ENCODE results near the gene CRYBB1. TPM values are rescaled to one million over a fixed set of nuclear protein-coding genes. Genes with fewer than 3 reads are reported as not detected.

Gene CRYBB1
- total RNA-seq, 1 experiment from 2014 or later = not detected

DNA sequence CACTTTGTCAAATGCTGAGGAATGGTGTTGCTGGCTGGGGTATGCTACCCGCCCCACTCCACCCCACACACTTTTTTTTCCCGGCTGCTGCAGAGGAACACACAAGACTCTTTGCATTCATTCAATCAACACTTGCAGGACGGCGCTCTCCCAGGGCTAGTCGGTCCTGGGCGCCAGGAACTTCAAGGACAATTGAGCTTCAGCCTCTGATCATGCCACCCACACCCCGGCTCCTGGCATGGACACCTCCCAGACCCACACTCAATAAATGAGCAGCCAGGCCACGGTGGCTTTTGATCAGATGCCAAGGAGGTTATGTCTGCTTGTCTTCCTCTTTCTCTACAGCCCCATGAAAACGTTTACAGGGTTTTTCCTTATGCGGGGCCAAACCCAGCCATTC lies 47.7 kb downstream of the CRYBB1 start:
- POLR2A ChIA-PET = no interaction called here
- Histone ChIP-seq H3K9me3 (ENCODE audit: control insufficient read depth, insufficient read depth, low read depth, low read length) (no peaks in the 10 kb centered on the region), H3K27me3 (ENCODE audit: control insufficient read depth, insufficient read depth, low read length) (no peaks in the 10 kb centered on the region), H3K36me3 (ENCODE audit: control insufficient read depth, insufficient read depth, low read length) (no peaks in the 10 kb centered on the region), H3K27ac (ENCODE audit: low read length) (no peak overlapping the region), H3K4me3 (ENCODE audit: low read depth in 2 of 2, low read length in 2 of 2) (no peak overlapping the region), H3K4me1 (ENCODE audit: control insufficient read depth, insufficient read depth, low read length) (no peaks in the 10 kb centered on the region; the same call in 1 of the 2 replicates)
- no TSS peak for BruUV-seq (replicated peaks)
- intact Hi-C loops (cut with micrococcal nuclease; ENCODE audit: unreplicated experiment) = no loop called here
- TF ChIP-seq TCF7L2 (IDR thresholded peaks at IDR 0.05; ENCODE audit: low read depth, low read length) = no peak
- TF ChIP-seq POLR2AphosphoS5 (IDR thresholded peaks at IDR 0.05; ENCODE audit: low read depth, low read length) = no peak
- TF ChIP-seq, protein P1, sequence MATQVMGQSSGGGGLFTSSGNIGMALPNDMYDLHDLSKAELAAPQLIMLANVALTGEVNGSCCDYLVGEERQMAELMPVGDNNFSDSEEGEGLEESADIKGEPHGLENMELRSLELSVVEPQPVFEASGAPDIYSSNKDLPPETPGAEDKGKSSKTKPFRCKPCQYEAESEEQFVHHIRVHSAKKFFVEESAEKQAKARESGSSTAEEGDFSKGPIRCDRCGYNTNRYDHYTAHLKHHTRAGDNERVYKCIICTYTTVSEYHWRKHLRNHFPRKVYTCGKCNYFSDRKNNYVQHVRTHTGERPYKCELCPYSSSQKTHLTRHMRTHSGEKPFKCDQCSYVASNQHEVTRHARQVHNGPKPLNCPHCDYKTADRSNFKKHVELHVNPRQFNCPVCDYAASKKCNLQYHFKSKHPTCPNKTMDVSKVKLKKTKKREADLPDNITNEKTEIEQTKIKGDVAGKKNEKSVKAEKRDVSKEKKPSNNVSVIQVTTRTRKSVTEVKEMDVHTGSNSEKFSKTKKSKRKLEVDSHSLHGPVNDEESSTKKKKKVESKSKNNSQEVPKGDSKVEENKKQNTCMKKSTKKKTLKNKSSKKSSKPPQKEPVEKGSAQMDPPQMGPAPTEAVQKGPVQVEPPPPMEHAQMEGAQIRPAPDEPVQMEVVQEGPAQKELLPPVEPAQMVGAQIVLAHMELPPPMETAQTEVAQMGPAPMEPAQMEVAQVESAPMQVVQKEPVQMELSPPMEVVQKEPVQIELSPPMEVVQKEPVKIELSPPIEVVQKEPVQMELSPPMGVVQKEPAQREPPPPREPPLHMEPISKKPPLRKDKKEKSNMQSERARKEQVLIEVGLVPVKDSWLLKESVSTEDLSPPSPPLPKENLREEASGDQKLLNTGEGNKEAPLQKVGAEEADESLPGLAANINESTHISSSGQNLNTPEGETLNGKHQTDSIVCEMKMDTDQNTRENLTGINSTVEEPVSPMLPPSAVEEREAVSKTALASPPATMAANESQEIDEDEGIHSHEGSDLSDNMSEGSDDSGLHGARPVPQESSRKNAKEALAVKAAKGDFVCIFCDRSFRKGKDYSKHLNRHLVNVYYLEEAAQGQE (IDR thresholded peaks at IDR 0.05; ENCODE audit: insufficient read depth in 1 of 2, low read depth in 2 of 2, low read length in 1 of 2) = no peak
- TF ChIP-seq SIN3A (IDR thresholded peaks at IDR 0.05; ENCODE audit: borderline replicate concordance, insufficient read depth, low read depth, low read length) = no peak
- TF ChIP-seq CTCF (IDR thresholded peaks at IDR 0.05) = no peak
- DNase-seq (ENCODE audit: low read depth, low spot score) = no peak
- in situ Hi-C loops (cut with HindIII; ENCODE audit: low pct_unique_long_range_greater_than_20kb, low sequenced_read_pairs) = no loop called here
- no peak for ATAC-seq
- CTCF ChIA-PET = no interaction called here

DNA sequence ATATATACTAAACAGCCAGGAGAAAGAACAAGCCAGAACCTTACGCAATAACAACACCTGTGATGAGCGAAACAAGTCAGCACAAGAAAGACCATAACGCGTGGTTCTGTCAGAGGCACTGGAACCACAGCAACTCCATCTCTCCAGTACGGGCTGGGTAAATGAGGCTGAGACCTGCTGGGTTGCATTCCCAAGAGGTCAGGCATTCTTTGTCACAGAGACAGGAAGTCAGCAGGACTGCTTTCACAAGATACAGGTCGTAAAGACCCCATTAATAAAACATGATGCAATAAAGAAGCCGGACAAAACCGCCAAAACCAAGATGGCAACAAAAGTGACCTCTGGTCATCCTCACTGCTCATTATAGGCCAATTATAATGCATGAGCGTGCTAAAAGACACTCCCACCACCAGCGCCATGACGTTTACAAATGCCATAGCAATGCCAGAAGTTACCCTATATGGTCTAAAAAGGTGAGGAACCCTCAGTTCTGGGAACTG lies 49.6 kb downstream of the CRYBB1 start:
- Histone ChIP-seq H3K36me3 (ENCODE audit: control insufficient read depth, insufficient read depth, low read length) (no peaks in the 10 kb centered on the region), H3K4me3 (ENCODE audit: low read depth in 2 of 2, low read length in 2 of 2) (no peak overlapping the region), H3K9me3 (ENCODE audit: control insufficient read depth, insufficient read depth, low read depth, low read length) (no peaks in the 10 kb centered on the region), H3K4me1 (ENCODE audit: control insufficient read depth, insufficient read depth, low read length) (no peaks in the 10 kb centered on the region; the same call in 1 of the 2 replicates), H3K27ac (ENCODE audit: low read length) (no peak overlapping the region), H3K27me3 (ENCODE audit: control insufficient read depth, insufficient read depth, low read length) (no peaks in the 10 kb centered on the region)
- in situ Hi-C loops (cut with HindIII; ENCODE audit: low pct_unique_long_range_greater_than_20kb, low sequenced_read_pairs) = no loop called here
- BruUV-seq (replicated peaks) = no TSS peak
- intact Hi-C loops (cut with micrococcal nuclease; ENCODE audit: unreplicated experiment) = no loop called here
- ATAC-seq (no peak), DNase-seq (ENCODE audit: low read depth, low spot score) (no peak)
- ChIA-PET POLR2A (no interaction called here), CTCF (no interaction called here)
- TF ChIP-seq CTCF (IDR thresholded peaks at IDR 0.05) (no peak), TCF7L2 (IDR thresholded peaks at IDR 0.05; ENCODE audit: low read depth, low read length) (no peak), POLR2AphosphoS5 (IDR thresholded peaks at IDR 0.05; ENCODE audit: low read depth, low read length) (no peak), SIN3A (IDR thresholded peaks at IDR 0.05; ENCODE audit: borderline replicate concordance, insufficient read depth, low read depth, low read length) (no peak)
- TF ChIP-seq, protein P1 (IDR thresholded peaks at IDR 0.05; ENCODE audit: insufficient read depth in 1 of 2, low read depth in 2 of 2, low read length in 1 of 2) = no peak

Measured in Panc1 (cell line).